Measurements from ENCODE around the gene IGSF9.
A peak's percentile ranks its signal among the peaks of the same experiment; 100 is the strongest.

IGSF9 gene

GRCh38 chr1:159937054-159937750 lies 8.2 kb downstream of the IGSF9 start:
- POLR2A ChIA-PET: no interaction called here
- CTCF ChIA-PET: interaction anchor here (9.6 kb wide), 1 partner anchor 69 kb away, joined by 60 read pairs; no protein-coding TSS in a partner anchor
- DNase-seq (ENCODE audit: extremely low spot score): no peak
- TF ChIP-seq NFRKB (IDR thresholded peaks at IDR 0.05) (no peak), HDGF (IDR thresholded peaks at IDR 0.05; ENCODE audit: borderline replicate concordance) (no peak), ARNT (IDR thresholded peaks at IDR 0.05) (no peak), FOXM1 (IDR thresholded peaks at IDR 0.05; ENCODE audit: borderline replicate concordance) (no peak), LEF1 (IDR thresholded peaks at IDR 0.05; ENCODE audit: borderline replicate concordance) (no peak), BHLHE40 (IDR thresholded peaks at IDR 0.05; ENCODE audit: borderline replicate concordance) (no peak), ZNF384 (IDR thresholded peaks at IDR 0.05) (no peak), L3MBTL2 (conservative IDR thresholded peaks at IDR 0.05) (no peak), SUZ12 (IDR thresholded peaks at IDR 0.05) (no peak), SP1 (IDR thresholded peaks at IDR 0.05) (no peak), FOXK2 (IDR thresholded peaks at IDR 0.05) (no peak), FOXA1 (IDR thresholded peaks at IDR 0.05) (no peak), CTBP1 (IDR thresholded peaks at IDR 0.05; ENCODE audit: borderline replicate concordance) (no peak), TARDBP (IDR thresholded peaks at IDR 0.05) (no peak), ELF4 (IDR thresholded peaks at IDR 0.05) (no peak), PKNOX1 (IDR thresholded peaks at IDR 0.05) (no peak)

- ChIA-PET CTCF (interaction anchor here (1.1 to 9.6 kb wide), 2 partner anchors 70 to 83 kb away, joined by 3 to 60 read pairs; no protein-coding TSS in a partner anchor), POLR2A (no interaction called here)
- DNase-seq (ENCODE audit: extremely low spot score): peak; percentile 89
- no peak for TF ChIP-seq L3MBTL2 (conservative IDR thresholded peaks at IDR 0.05)
- TF ChIP-seq FOXA1 (IDR thresholded peaks at IDR 0.05): no peak
- TF ChIP-seq CTBP1 (IDR thresholded peaks at IDR 0.05; ENCODE audit: borderline replicate concordance): no peak
- TF ChIP-seq ARNT (IDR thresholded peaks at IDR 0.05): no peak
- TF ChIP-seq SP1 (IDR thresholded peaks at IDR 0.05): no peak
- no peak for TF ChIP-seq LEF1 (IDR thresholded peaks at IDR 0.05; ENCODE audit: borderline replicate concordance)
Measured at GRCh38 chr1:159936273-159936904, 9.0 kb downstream of the IGSF9 start.

- no peak for TF ChIP-seq PKNOX1 (IDR thresholded peaks at IDR 0.05)
- TF ChIP-seq SP1 (IDR thresholded peaks at IDR 0.05): no peak
- TF ChIP-seq FOXM1 (IDR thresholded peaks at IDR 0.05; ENCODE audit: borderline replicate concordance): no peak
- no peak for TF ChIP-seq CTBP1 (IDR thresholded peaks at IDR 0.05; ENCODE audit: borderline replicate concordance)
- TF ChIP-seq LEF1 (IDR thresholded peaks at IDR 0.05; ENCODE audit: borderline replicate concordance): no peak
- ChIA-PET POLR2A (interaction anchor here (3.8 kb wide), 1 partner anchor 11 kb away, joined by 14 read pairs; the partner anchor contains the start of gene TAGLN2), CTCF (interaction anchor here (1.1 to 9.6 kb wide), 2 partner anchors 70 to 84 kb away, joined by 3 to 60 read pairs; no protein-coding TSS in a partner anchor)
- DNase-seq (ENCODE audit: extremely low spot score): no peak
Measured at GRCh38 chr1:159935719-159936272, 9.6 kb downstream of the IGSF9 start.

- ChIA-PET CTCF (interaction anchor here (9.6 kb wide), 1 partner anchor 71 kb away, joined by 60 read pairs; no protein-coding TSS in a partner anchor), POLR2A (interaction anchor here (3.8 kb wide), 1 partner anchor 11 kb away, joined by 14 read pairs; the partner anchor contains the start of gene TAGLN2)
- TF ChIP-seq ARNT (IDR thresholded peaks at IDR 0.05): no peak
- no peak for TF ChIP-seq HDGF (IDR thresholded peaks at IDR 0.05; ENCODE audit: borderline replicate concordance)
- TF ChIP-seq SUZ12 (IDR thresholded peaks at IDR 0.05): no peak
- TF ChIP-seq TARDBP (IDR thresholded peaks at IDR 0.05): no peak
- no peak for TF ChIP-seq PKNOX1 (IDR thresholded peaks at IDR 0.05)
- TF ChIP-seq SP1 (IDR thresholded peaks at IDR 0.05): no peak
- TF ChIP-seq ZNF384 (IDR thresholded peaks at IDR 0.05): no peak
- DNase-seq (ENCODE audit: extremely low spot score): no peak
Measured at GRCh38 chr1:159935305-159935704, 10.1 kb downstream of the IGSF9 start.

- ChIA-PET POLR2A (interaction anchor here (1.6 to 3.8 kb wide), 2 partner anchors 10 to 73 kb away, joined by 3 to 14 read pairs; partner anchors contain the start of gene TAGLN2), CTCF (interaction anchor here (1.8 to 9.6 kb wide), 2 partner anchors 12 to 72 kb away, joined by 4 to 60 read pairs; partner anchors contain the start of gene IGSF9)
- DNase-seq (ENCODE audit: extremely low spot score): no peak
- TF ChIP-seq L3MBTL2 (conservative IDR thresholded peaks at IDR 0.05) (no peak), HDGF (IDR thresholded peaks at IDR 0.05; ENCODE audit: borderline replicate concordance) (no peak), ELF4 (IDR thresholded peaks at IDR 0.05) (no peak), BHLHE40 (IDR thresholded peaks at IDR 0.05; ENCODE audit: borderline replicate concordance) (no peak)
Measured at GRCh38 chr1:159934136-159935039, 11.0 kb downstream of the IGSF9 start.
